ENCODE data around the gene SLC31A2.

DNA sequence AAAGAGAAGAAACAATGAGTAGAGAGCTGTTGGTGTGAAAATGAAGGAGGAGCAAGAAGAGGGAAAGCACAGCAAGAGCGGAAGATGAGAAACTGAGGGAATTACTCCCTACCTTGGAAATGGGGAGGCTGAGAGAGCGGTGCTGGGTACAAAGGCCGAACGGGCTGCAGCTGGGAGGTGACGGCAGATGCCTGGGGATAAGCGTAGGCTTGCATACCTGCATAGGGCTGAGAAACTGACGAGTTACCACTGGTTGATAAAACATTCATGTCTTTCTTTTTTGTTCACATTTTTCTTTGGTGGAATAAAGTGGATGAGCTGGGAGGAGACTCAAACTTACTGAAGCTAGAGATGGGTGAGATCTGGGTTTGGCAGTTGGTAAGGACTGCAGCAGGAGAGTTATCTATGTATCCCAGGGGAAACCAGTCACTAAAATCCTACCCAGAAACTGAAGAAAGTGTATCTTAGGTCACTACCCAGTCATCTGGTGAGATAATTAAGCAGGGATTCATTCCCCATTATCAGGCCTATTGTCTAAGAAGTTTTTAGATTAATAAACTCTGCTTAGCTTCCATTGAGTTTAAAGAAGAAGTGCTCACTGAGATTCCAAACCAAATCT lies 35.4 kb downstream of the SLC31A2 start:
- TF ChIP-seq GATA3 (IDR thresholded peaks at IDR 0.05; ENCODE audit: low read depth, low read length) (no peak), GATA2 (IDR thresholded peaks at IDR 0.05; ENCODE audit: low read depth, low read length) (no peak)
